Measurements from ENCODE around the gene HDAC1.
"Not testable (repeated sequence)": the region's sequence is repeated elsewhere in the genome, so short reads cannot be mapped to it uniquely, and the experiment has no call there.

Gene HDAC1

DNA sequence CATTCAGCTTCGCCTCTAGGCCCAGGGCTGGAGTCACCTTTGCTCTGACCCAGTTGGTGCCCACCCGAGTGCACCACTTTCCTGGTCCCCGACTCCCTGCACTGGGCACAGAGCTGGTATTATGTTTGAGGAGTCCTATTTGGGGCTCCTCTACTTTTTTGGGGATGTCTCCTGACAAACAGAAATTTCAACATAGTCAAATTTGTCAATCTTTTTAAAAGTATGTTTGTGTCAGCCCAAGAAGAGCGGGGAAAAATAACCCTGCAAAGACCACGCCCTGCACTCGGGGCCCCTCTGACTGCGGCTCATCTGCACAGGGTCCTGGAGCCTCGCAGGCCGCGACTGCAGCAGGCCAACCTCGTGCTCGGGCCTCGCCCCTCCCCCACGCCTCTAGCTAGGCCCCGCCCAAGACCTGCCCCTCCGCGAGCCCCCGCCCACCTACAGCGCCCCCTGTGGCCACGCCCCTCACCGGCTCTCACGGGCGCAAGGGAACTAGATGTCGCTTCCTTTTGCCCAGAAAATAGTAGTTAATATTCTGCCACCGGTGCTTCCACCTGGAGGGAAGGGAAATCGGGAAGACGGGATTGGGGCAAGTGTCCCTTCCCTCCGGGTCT is 59.0 kb downstream of the HDAC1 start:
- peak; percentile 83 for DNase-seq

DNA sequence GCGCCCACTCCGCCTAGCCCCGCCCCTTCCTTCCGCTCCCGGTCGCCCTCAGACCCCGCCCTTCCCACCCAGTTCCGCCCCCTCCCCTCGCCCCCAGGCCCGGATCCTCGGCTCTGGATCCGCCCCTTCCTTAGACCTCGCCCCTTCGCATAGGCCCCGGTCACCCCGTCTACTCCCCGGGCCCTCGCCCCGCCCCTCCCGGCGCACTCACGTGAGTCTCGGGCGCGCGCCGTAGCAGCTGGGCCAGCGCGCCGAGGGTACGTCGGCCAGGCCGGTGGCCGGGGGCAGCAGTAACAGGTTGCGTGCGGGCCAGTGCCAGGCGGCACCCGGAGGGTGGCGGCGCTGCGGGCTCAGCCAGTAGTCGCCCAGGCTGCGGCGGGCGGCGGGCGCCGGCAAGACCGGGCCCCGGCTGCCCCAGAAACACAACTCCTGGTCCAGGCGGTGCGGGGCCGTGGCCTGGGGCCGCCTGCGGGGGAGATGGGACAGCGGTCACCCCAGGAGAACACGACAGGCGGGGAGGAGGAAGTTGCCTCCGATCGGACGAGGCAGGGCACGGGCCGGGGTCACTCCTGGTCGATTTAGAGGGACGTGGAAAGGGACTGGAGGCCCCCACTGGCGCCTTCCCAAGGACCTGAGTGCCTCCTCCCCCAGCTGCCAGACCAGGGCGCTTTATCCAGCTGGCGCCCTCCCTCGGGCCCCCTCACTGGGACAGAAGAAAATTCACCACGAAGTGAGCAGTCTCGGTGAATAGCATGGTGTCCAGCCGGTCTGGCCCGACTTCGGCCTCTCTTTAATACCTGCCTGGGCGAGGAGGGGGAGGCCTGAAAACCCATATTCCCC is 59.7 kb downstream of the HDAC1 start:
- DNase-seq: peak; percentile 94

GRCh38 chr1:32352239-32352745 is 60.4 kb downstream of the HDAC1 start:
- no peak for DNase-seq

DNA sequence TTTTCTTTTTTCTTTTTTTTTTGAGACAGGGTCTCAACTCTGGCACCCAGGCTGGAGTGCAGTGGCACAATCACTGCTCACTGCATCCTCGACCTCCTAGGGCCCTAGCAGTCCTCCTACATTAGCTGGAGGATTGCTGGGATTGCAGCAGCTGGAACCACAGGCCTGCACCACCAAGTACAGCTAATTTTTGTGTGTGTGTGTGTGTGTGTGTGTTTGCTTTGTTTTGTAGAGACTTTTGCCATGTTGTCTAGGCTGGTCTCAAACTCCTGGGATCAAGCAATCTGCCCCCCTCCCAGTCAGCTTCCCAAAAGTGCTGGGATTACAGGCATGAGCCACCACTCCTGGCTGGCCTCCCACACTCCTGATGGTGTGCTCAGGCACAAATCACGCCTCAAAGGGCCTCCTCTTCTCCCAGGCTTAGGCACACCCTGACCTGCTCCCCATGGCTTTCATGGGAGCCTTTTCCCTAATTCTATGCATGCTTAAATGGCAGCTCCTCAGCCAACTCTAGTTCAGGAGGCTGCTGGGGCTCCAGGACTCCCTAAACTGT is 61.0 kb downstream of the HDAC1 start:
- no peak for DNase-seq

DNA sequence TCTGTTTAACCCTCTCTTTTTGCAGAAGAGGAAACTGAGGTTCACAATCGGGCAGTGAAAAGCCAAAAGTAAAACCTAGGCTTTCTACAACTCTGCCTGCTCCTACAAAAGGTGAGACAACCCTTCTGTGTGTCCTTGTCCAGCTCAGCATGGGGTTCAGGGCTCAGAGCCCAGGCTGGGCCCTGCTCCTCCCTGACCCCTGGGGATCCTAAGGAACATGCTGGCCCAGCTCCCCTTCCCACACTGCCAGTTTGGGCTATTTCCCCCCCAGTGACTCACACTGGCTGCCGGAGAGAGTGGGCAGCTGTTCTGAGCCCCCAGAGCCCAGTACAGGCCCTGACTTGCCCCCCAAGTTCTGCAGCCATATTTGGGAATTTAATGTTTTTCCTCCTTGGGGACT is 61.5 kb downstream of the HDAC1 start:
- DNase-seq: no peak

DNA sequence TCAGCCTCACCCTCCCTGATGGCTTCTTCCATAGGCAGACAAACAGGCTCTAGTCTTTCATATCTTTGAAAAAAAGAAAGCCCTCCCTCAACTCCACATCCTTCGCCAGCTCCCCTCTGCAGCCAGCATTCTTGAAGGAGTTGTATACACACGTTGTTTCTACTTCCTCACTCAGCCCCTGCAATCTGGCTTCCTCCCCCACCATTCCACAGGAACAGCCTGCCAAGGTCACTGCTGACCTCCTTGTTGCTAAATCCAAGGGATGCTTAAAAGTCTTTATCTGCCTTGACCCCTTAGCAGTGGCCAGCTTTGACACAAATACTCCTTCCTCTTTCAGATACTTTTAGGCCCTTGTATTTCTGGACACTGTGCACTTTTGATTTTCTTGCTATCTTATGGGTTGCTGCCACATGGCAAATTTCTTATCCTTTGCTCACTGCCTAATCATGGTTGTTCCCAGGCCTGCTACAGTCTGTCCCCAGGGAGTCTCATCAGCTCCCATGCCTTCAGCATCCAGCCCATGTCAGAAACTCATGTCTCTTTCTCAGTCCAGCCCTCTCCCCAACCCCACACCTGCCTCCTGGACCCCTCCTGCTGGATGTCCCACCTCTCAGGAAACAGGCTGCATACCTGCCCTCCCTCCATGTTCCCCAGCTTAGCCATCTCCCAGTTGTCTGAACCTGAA is 62.1 kb downstream of the HDAC1 start:
- DNase-seq: no peak

GRCh38 chr1:32355778-32356177 is 63.9 kb downstream of the HDAC1 start:
- not testable (repeated sequence) for DNase-seq

- DNase-seq: no peak
Observed at GRCh38 chr1:32356478-32356877, 64.6 kb downstream of the HDAC1 start.

DNA sequence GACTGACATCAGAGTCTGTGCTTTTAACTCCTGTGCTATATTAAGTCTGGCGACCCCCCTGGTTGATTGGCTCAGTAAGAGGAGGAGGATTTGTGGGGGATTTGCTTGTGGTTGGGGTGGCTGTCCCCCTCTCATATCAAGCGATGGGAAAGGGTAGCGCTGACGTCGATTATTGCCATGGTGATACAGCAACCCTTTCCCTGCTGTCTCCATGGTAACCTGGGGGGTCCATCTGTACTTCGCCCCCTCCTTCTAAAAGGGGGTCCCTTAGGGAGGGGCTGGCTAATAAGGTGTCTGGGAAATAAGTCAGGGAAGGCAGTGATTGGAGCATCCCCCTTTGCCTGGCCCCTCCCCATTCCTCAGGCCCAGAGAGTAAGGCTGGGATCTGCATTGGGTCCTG is 65.7 kb downstream of the HDAC1 start:
- no peak for DNase-seq

DNA sequence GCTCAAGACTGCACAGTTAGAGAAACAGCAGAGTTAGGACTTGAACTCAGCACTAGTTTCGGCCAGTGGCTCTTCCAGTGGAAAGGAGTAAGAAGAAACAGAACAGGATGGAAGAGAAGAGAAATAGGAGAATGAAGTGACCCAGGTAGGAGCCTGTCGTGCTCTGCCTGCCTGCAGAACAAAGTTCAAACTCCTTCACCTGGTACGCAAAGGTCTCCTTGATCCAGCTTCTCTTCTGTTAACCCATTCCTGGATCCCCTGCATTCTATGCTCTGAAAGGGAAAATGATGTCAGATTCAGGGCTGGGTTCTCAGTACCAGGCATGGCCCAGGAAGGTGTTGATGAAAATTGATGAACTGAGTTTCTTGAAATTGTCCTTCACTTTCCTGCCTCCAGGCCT is 66.6 kb downstream of the HDAC1 start:
- no peak for DNase-seq

GRCh38 chr1:32361308-32361673 is 69.4 kb downstream of the HDAC1 start:
- no peak for DNase-seq

DNA sequence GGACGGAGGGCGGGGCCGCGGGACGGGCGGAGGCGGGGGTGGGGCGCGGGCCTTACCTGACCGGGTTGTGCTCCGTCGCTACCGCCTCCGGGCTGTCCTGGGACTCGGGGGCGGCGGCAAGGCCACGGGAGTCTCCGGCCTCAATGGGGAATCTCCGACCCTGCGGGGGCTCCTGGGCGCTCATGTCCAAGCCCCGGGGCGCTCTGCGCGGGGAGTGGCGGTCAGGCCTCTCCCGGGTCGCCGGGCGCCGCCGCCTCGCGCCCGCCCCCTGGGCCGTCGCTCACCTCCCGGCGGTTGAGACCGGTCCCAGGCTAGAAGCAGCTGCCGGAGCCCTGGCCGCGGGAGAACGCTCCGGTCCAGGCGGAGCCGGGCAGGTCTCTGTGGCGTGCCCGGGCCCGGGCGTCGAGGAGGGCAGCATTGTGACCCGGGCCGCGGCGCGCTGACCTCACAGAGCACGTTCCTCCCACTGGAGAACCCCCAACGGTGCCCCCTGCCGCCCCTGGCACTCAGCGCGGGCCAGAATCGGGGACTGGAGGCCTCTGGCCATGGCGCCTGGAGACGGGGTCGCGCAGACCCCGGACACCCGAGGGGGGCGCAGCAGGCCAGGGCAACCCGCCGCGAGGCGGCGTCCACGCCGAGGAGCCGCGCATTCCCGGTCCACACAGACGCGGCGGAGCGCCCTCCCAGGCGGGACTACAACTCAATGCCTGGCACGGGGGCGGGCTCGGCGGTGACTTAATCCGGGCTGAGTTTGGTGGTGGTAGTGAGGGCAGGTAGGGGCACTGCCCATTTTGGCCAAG is 70.0 kb downstream of the HDAC1 start:
- DNase-seq: peak; percentile 56

DNA sequence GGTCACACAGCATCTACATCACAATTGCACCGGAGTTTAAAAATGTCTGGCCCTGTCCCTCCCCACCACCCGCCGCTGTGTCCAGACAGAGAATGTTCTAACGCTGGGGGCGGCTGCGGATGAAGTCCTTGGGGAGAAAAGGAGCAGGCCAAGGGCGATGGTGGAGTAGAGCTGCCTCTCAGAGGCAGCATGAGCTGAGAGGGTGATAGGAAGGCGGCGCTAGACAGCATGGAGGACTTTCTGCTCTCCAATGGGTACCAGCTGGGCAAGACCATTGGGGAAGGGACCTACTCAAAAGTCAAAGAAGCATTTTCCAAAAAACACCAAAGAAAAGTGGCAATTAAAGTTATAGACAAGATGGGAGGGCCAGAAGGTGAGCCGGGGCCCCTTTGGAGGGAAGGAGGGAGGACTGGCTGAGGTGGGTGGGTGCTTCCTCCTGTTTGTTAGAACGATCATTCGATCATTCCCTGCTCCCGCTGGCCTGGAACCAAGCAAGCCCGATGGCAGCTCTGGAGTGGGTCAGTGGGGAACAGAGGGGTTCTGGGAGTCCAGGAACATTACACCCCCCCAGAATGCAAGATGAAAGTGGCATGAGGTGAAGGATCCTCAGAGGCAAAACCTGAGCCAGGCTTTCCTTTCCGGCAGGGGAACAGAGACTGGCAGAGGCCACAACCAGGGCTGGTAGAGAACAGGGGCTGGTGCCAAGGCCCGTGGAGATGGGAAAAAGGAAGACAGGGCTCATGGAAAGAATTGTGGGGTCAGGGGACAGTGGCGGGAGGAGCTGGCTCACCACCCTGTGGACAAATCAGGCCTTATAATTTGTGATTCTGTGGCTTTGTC is 70.8 kb downstream of the HDAC1 start, which contains the start of the genes FAM229A and TSSK3:
TSS of gene FAM229A (minus strand) at position 12 of the 840 bp plus-strand sequence. CDS start 394 bp downstream, outside the sequence.
TSS of gene TSSK3 (plus strand) at position 66 of the 840 bp plus-strand sequence. CDS start at position 229, 163 bp downstream.
- DNase-seq: no peak

GRCh38 chr1:32363713-32364112 is 71.8 kb downstream of the HDAC1 start:
- DNase-seq: no peak

DNA sequence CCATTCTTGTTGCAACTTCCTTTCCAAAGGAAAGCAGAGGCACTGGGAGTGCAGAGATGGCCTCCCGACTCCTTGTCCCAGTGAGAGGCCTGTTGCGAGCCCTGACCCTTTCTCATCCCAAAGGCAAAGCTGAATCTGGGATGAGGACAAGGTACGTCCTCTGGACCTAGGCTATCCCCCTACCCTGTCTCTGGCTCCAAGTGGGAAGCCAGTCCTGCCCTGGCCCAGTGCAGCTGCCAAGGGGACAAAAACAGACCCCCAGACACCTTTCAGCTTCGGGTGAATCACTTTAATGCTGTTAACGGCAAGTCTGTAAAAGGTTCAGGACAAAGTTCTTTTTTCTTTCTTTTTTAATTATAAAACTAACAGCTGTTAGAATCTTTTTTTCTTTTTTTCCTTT is 73.0 kb downstream of the HDAC1 start:
- DNase-seq: no peak

- no peak for DNase-seq
Observed at GRCh38 chr1:32365445-32365844, 73.6 kb downstream of the HDAC1 start.

- DNase-seq: no peak
Observed at GRCh38 chr1:32367912-32368635, 76.2 kb downstream of the HDAC1 start.

- peak; percentile 43 for DNase-seq
Observed at GRCh38 chr1:32372149-32372756, 80.4 kb downstream of the HDAC1 start.

- DNase-seq: no peak
Observed at GRCh38 chr1:32373996-32374592, 82.2 kb downstream of the HDAC1 start.

DNA sequence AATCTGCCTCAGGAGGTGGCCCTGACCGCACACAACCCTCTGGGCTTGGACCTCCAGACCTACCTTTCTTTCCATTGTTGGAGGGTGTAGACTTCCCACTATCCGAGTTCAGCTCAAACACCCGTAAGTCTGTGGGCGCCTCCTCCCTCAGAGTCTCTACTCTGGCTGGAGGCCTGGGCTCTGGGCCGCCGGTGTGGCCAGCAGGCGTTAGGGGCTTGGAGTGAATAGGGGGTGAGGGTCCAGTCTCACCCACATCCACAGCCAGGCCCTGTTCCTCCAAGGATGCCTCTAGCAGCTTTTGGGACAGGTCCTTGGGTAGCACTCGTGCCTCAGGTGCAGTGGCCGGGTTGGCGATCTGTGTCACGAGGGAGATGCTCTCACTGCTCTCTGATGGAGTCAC is 84.3 kb downstream of the HDAC1 start:
- DNase-seq: no peak
